Measurements from ENCODE around the gene CLEC16A. TPM values are rescaled to one million over a fixed set of nuclear protein-coding genes. Genes with fewer than 3 reads are reported as not detected.

Gene CLEC16A
- total and polyA plus RNA-seq, 9 of the 15 experiments (the other 6 are each of a cell fraction or from before 2014, with no cell fraction given): 1.00 to 22.3 (median 10.0) TPM

DNA sequence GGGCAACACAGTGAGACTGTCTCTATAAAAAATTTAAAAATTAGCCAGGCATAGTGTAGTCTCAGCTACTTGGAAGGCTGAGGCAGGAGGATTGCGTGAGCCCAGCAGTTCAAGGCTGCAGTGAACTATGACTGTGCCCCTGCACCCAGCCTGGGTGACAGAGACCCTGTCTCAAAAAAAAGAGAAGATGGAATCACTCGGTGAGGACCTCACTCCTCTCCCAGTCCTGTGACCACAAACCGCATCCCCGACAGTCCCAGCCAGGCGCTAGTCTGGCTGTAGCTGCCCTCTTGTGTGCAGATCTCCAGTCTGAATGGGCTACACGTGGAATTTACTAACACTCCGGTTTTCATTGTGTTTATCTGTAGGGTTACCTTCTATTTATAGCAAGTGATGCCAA is 13.2 kb upstream of the CLEC16A start:
- Histone ChIP-seq H3K4me1 (replicated peaks in 1 of 2; ENCODE audit: control insufficient read depth in 2 of 2, insufficient read depth in 2 of 2, low read length in 2 of 2) (peaks cover 0 to 6% of the 10 kb centered on the region in 2 experiments; a peak in 2 of 5 replicates), H3K9me3 (replicated peaks; ENCODE audit: control insufficient read depth, insufficient read depth, low read depth, low read length) (no peaks in the 10 kb centered on the region), H3K27me3 (ENCODE audit: control insufficient read depth in 2 of 2, insufficient read depth in 2 of 2, low read length in 2 of 2) (no peaks in the 10 kb centered on the region), H3K27ac (ENCODE audit: extremely low read depth, low read depth, low read length) (no peak overlapping the region), H3K9ac (ENCODE audit: insufficient read depth in 1 of 2, low read depth in 2 of 2, low read length in 2 of 2) (no peak overlapping the region), H2AFZ (ENCODE audit: low read depth, low read length) (no peak overlapping the region), H3K4me3 (no peak overlapping the region), H3K36me3 (ENCODE audit: control insufficient read depth, insufficient read depth, low read length) (peaks cover 48% of the 10 kb centered on the region), H3K79me2 (ENCODE audit: control insufficient read depth, insufficient read depth, low read length) (peaks cover 12% of the 10 kb centered on the region; the same call in 1 of the 3 replicates), H3K4me2 (ENCODE audit: insufficient read depth, low read length) (no peak overlapping the region), H4K20me1 (replicated peaks; ENCODE audit: control insufficient read depth, insufficient read depth, low read length) (peaks cover 25% of the 10 kb centered on the region), H3K9me1 (ENCODE audit: control insufficient read depth, insufficient read depth, low read length) (no peaks in the 10 kb centered on the region)
- no peak for DNase-seq (ENCODE audit: extremely low read depth in 1 of 4, low spot score in 3 of 4)
- 78% methylated on average over 7 of the region's 7 CpGs for WGBS (ENCODE audit: insufficient coverage, low coverage, missing lambda C conversion rate)
- intact Hi-C loops (cut with micrococcal nuclease): no loop called here
- no peak for FAIRE-seq
- in situ Hi-C loops (cut with MboI): loop anchor here (10.0 kb wide), 1 partner anchor 676 kb away; no protein-coding TSS in a partner anchor
- ChIA-PET POLR2A (no interaction called here), CTCF (ENCODE audit: low intra/inter-chr PET ratio) (no interaction called here)
- no TSS peak for BruUV-seq (replicated peaks)
- TF ChIP-seq CBX3 (IDR thresholded peaks at IDR 0.05; ENCODE audit: borderline replicate concordance in 1 of 2, low read length in 2 of 2): no peak
- no peak for TF ChIP-seq ZNF175 (CRISPR knock-in tag; IDR thresholded peaks at IDR 0.05; ENCODE audit: low read depth)
- TF ChIP-seq FOXK1 (CRISPR knock-in tag; IDR thresholded peaks at IDR 0.05; ENCODE audit: borderline replicate concordance): no peak
- no peak for ATAC-seq

DNA sequence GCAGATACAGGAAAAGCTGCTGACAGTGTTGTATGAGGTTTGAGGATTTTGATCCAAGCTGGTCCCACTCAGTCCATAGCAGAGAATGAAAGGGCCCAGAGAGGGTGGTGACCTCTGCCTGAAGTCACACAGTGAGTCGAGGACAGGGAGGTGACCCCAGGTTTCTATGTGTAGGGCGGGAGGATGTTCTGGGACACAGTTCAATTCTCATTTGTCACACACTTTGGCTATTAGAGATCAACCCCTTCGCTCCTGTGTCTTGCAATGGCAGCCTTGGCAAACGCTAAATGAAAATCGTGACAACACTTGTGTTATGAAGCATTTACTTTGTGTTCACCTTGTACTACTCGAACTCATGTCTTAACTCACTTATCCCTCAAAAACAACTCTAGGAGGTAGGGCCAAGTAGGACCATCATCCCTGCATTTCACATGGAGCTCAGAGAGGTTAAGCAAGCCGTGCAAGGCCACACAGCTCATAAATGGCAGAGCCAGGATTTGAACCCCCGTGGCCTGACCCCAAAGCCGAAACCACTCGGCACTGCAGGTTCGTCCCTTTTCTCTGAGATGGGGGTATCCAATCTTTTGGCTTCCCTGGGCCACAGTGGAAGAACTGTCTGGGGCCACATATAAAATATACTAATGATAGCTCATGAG is 12.3 kb upstream of the CLEC16A start:
- peaks cover 22% of the 10 kb centered on the region; the same call in 2 of the 3 replicates for H3K79me2 ChIP-seq (ENCODE audit: control insufficient read depth, insufficient read depth, low read length)
- in situ Hi-C loops (cut with MboI): loop anchor here (10.0 kb wide), 1 partner anchor 677 kb away; no protein-coding TSS in a partner anchor
- H3K4me2 ChIP-seq (ENCODE audit: insufficient read depth, low read length): no peak overlapping the region
- no peak overlapping the region for H3K9ac ChIP-seq (ENCODE audit: insufficient read depth in 1 of 2, low read depth in 2 of 2, low read length in 2 of 2)
- FAIRE-seq (no peak), ATAC-seq (no peak), DNase-seq (ENCODE audit: extremely low read depth in 1 of 4, low spot score in 3 of 4) (no peak)
- CTCF ChIA-PET (ENCODE audit: low intra/inter-chr PET ratio): no interaction called here
- no TSS peak for BruUV-seq (replicated peaks)
- peaks cover 0 to 9% of the 10 kb centered on the region in 2 experiments; a peak in 2 of 5 replicates for H3K4me1 ChIP-seq (replicated peaks in 1 of 2; ENCODE audit: control insufficient read depth in 2 of 2, insufficient read depth in 2 of 2, low read length in 2 of 2)
- H3K4me3 ChIP-seq: no peak overlapping the region
- H3K27ac ChIP-seq (ENCODE audit: extremely low read depth, low read depth, low read length): no peak overlapping the region
- intact Hi-C loops (cut with micrococcal nuclease): no loop called here
- H3K36me3 ChIP-seq (ENCODE audit: control insufficient read depth, insufficient read depth, low read length): peaks cover 53% of the 10 kb centered on the region
- POLR2A ChIA-PET: interaction anchor here (1.3 to 1.5 kb wide), 2 partner anchors 10 to 13 kb away, joined by 3 to 6 read pairs; partner anchors contain the start of gene DEXI
- peaks cover 29% of the 10 kb centered on the region for H4K20me1 ChIP-seq (replicated peaks; ENCODE audit: control insufficient read depth, insufficient read depth, low read length)
- H3K9me3 ChIP-seq (replicated peaks; ENCODE audit: control insufficient read depth, insufficient read depth, low read depth, low read length): no peaks in the 10 kb centered on the region
- H2AFZ ChIP-seq (ENCODE audit: low read depth, low read length): no peak overlapping the region
- H3K27me3 ChIP-seq (ENCODE audit: control insufficient read depth in 2 of 2, insufficient read depth in 2 of 2, low read length in 2 of 2): no peaks in the 10 kb centered on the region
- 95% methylated on average over 11 of the region's 11 CpGs for WGBS (ENCODE audit: insufficient coverage, low coverage, missing lambda C conversion rate)
- no peaks in the 10 kb centered on the region for H3K9me1 ChIP-seq (ENCODE audit: control insufficient read depth, insufficient read depth, low read length)
- TF ChIP-seq RNF2 (IDR thresholded peaks at IDR 0.05) (no peak), CHCHD3 (CRISPR knock-in tag; IDR thresholded peaks at IDR 0.05) (no peak), ZFP36 (IDR thresholded peaks at IDR 0.05; ENCODE audit: low read depth, low read length, partially characterized antibody) (peak; percentile 66), KDM1A (IDR thresholded peaks at IDR 0.05) (peak; percentile 19 to 38; a peak in 1 of 4 replicates), CREM (IDR thresholded peaks at IDR 0.05; ENCODE audit: low read depth) (no peak), ZNF695 (CRISPR knock-in tag; IDR thresholded peaks at IDR 0.05) (no peak), ZNF12 (CRISPR knock-in tag; IDR thresholded peaks at IDR 0.05) (no peak)
- TF ChIP-seq, protein P1, sequence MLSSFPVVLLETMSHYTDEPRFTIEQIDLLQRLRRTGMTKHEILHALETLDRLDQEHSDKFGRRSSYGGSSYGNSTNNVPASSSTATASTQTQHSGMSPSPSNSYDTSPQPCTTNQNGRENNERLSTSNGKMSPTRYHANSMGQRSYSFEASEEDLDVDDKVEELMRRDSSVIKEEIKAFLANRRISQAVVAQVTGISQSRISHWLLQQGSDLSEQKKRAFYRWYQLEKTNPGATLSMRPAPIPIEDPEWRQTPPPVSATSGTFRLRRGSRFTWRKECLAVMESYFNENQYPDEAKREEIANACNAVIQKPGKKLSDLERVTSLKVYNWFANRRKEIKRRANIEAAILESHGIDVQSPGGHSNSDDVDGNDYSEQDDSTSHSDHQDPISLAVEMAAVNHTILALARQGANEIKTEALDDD (IDR thresholded peaks at IDR 0.05): no peak
- TF ChIP-seq, protein P2, sequence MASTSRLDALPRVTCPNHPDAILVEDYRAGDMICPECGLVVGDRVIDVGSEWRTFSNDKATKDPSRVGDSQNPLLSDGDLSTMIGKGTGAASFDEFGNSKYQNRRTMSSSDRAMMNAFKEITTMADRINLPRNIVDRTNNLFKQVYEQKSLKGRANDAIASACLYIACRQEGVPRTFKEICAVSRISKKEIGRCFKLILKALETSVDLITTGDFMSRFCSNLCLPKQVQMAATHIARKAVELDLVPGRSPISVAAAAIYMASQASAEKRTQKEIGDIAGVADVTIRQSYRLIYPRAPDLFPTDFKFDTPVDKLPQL (IDR thresholded peaks at IDR 0.05; ENCODE audit: extremely low read depth, insufficient read length): no peak
- TF ChIP-seq, protein P3, sequence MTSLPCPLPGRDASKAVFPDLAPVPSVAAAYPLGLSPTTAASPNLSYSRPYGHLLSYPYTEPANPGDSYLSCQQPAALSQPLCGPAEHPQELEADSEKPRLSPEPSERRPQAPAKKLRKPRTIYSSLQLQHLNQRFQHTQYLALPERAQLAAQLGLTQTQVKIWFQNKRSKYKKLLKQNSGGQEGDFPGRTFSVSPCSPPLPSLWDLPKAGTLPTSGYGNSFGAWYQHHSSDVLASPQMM (CRISPR knock-in tag; IDR thresholded peaks at IDR 0.05): no peak

Data from K562 (cell line).